Upper lobe of left lung (tissue), 6 donors: Measurements from ENCODE around the gene PHACTR1. TPM values are rescaled to one million over a fixed set of nuclear protein-coding genes. Genes with fewer than 3 reads are reported as not detected.

Experiments used
- ATAC-seq, 2 donors: fragments of 200-7000 bp; cut with Tn5 transposase; one replicate each; pipeline ENCODE4 v1.9.1; 2022; ENCODE audit warnings: mild to moderate bottlenecking in 2 of 2, moderate library complexity in 2 of 2; ENCODE audit not compliant: low FRiP score in 2 of 2
- DNase-seq, 2 donors: peaks; one replicate each; pipeline ENCODE4 v3.0.0-alpha.2; 2019 to 2020
- H3K27ac ChIP-seq, 4 donors: fragments of 200-600 bp; sonication (generic); one replicate each; pipeline ENCODE4 v1.5.1; 2016 to 2019
- H3K27me3 ChIP-seq, 4 donors: fragments of 200-600 bp; sonication (generic); one replicate each; pipeline ENCODE4 v1.5.1; 2017 to 2019
- H3K36me3 ChIP-seq, 4 donors: fragments of 200-600 bp; sonication (generic); one replicate each; pipeline ENCODE4 v1.5.1; 2016 to 2019
- H3K4me1 ChIP-seq, 4 donors: fragments of 200-600 bp; sonication (generic); one replicate each; pipeline ENCODE4 v1.5.1; 2018 to 2019
- H3K4me3 ChIP-seq, 4 donors: fragments of 200-600 bp; sonication (generic); one replicate each; pipeline ENCODE4 v1.5.1; 2017 to 2019; ENCODE audit warnings: mild to moderate bottlenecking in 2 of 4, moderate library complexity in 1 of 4
- H3K9me3 ChIP-seq, 4 donors: fragments of 200-600 bp; sonication (generic); one replicate each; pipeline ENCODE4 v1.5.1; 2018 to 2019
- EP300 ChIP-seq, 4 donors: sonication (generic); formaldehyde crosslinking; IDR thresholded peaks; one replicate each; pipeline ENCODE4 v1.5.1; 2017; ENCODE audit warnings: antibody characterized with exemption in 4 of 4, control low read depth in 2 of 4
- POLR2A ChIP-seq, 4 donors: fragments of 450-650 bp; IDR thresholded peaks; one replicate each; pipeline ENCODE4 v1.5.1; 2016 to 2017; ENCODE audit warnings: antibody characterized with exemption in 4 of 4, mild to moderate bottlenecking in 2 of 4
- POLR2AphosphoS5 ChIP-seq, 2 donors: sonication (generic); formaldehyde crosslinking; IDR thresholded peaks; one replicate each; pipeline ENCODE4 v1.5.1; 2017; ENCODE audit warnings: antibody characterized with exemption in 2 of 2
- WGBS, 2 donors: methylation state at CpG; one replicate each; pipeline ENCODE4 v1.1.5; 2017 to 2018; 5-methylcytosine and 5-hydroxymethylcytosine counted together
- total RNA-seq, 6 donors: library from RNA; depleted of rRNA in 4 of 6; stranded (reverse); fragments of >200 nt in 4 of 6; gene quantifications; one replicate each; pipeline versions ENCODE4 v1.1.0 to v1.2.1, GENCODE V29; 2016 to 2021
- TF ChIP-seq, protein P1 (sequence below), 6 experiments: fragments of 450-650 bp in 4 of 6; fragments of 200-600 bp in 2 of 6; sonication (generic) in 2 of 6; IDR thresholded peaks; one replicate each; pipeline ENCODE4 v1.5.1; 2016 to 2019; ENCODE audit warnings: antibody characterized with exemption in 6 of 6
- donor health status: DM: no; HTN: no; CAD: no; lungs with moderate emphysema.
- donor health status: DM: no; HTN: yes; CAD: no; lungs with severe emphysema.

PHACTR1 gene
- total RNA-seq, 6 donors from 2014 or later, result 63.2 to 121 (median 90.9) TPM

DNA sequence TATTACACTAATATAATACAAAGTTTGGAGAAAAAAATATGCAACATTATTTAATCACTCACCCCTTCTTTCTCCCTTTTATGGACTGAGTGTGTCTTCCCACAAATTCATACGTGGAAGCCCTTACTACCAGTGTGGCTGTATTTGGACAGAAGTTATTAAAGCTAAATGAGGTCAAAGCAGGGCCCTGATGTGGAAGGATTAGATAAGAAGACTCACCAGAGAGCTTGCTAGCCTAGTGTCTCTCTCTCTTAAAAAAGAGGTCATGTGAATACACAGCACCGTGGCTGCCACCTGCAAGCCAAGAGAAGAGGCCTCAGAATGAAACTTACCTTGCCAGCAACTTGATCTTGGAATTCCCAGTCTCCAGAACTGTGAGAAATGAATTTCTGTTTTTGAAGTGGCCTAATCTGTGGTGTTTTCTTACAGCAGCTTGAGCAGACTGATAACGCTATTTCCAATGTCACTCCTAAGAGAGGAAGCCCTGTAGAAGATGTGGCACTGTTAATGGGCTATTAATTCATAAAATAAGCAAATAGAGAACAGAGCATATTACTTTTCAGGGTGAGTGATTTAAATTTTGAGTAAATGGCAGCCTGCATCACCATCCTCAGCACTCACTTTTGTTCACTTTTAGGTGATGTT is 378.3 kb downstream of the PHACTR1 start:
- peaks cover 5 to 27% (median 13%) of the 10 kb centered on the region in 4 donors for H3K4me1 ChIP-seq
- DNase-seq (no peak), ATAC-seq (no peak)
- TF ChIP-seq, protein P1, sequence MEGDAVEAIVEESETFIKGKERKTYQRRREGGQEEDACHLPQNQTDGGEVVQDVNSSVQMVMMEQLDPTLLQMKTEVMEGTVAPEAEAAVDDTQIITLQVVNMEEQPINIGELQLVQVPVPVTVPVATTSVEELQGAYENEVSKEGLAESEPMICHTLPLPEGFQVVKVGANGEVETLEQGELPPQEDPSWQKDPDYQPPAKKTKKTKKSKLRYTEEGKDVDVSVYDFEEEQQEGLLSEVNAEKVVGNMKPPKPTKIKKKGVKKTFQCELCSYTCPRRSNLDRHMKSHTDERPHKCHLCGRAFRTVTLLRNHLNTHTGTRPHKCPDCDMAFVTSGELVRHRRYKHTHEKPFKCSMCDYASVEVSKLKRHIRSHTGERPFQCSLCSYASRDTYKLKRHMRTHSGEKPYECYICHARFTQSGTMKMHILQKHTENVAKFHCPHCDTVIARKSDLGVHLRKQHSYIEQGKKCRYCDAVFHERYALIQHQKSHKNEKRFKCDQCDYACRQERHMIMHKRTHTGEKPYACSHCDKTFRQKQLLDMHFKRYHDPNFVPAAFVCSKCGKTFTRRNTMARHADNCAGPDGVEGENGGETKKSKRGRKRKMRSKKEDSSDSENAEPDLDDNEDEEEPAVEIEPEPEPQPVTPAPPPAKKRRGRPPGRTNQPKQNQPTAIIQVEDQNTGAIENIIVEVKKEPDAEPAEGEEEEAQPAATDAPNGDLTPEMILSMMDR (IDR thresholded peaks at IDR 0.05), result no peak
- TF ChIP-seq POLR2A (IDR thresholded peaks at IDR 0.05), result no peak
- no peak for TF ChIP-seq POLR2AphosphoS5 (IDR thresholded peaks at IDR 0.05)
- TF ChIP-seq EP300 (IDR thresholded peaks at IDR 0.05), result no peak
- no peaks in the 10 kb centered on the region for H3K9me3 ChIP-seq
- H3K27ac ChIP-seq, result no peak overlapping the region
- no peaks in the 10 kb centered on the region for H3K27me3 ChIP-seq
- H3K36me3 ChIP-seq, result no peaks in the 10 kb centered on the region
- H3K4me3 ChIP-seq, result no peak overlapping the region
- 74 to 75% methylated on average over 3 of the region's 3 CpGs for WGBS, 2 donors

DNA sequence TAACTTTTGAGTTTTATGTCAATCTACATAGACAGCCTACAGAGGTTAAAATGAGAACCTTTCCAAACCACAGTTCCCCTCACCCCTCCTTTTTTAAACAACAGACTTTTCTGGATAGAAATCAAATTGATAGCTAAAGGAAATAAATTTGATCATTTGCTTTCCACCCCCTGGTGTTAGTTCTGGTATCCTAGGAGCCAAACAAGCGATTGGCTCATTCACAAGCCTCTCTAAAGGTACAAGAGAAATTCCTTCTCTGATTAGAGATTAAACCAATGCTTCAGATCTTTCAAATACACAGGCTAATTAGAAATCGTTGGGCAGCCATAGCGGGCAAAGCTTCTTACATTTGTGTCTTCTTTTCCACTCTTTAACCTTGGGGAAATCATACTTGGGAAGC is 379.5 kb downstream of the PHACTR1 start:
- no peak for TF ChIP-seq POLR2AphosphoS5 (IDR thresholded peaks at IDR 0.05)
- no peak for TF ChIP-seq EP300 (IDR thresholded peaks at IDR 0.05)
- TF ChIP-seq, protein P1 (IDR thresholded peaks at IDR 0.05), result no peak
- TF ChIP-seq POLR2A (IDR thresholded peaks at IDR 0.05), result no peak
- H3K4me3 ChIP-seq, result no peak overlapping the region
- no peaks in the 10 kb centered on the region for H3K36me3 ChIP-seq
- ATAC-seq, result no peak
- no peaks in the 10 kb centered on the region for H3K9me3 ChIP-seq
- WGBS, 2 donors, result 71 to 72% methylated on average over 3 of the region's 3 CpGs
- peaks cover 5 to 29% (median 13%) of the 10 kb centered on the region in 4 donors for H3K4me1 ChIP-seq
- no peaks in the 10 kb centered on the region for H3K27me3 ChIP-seq
- H3K27ac ChIP-seq, result no peak overlapping the region
- no peak for DNase-seq

DNA sequence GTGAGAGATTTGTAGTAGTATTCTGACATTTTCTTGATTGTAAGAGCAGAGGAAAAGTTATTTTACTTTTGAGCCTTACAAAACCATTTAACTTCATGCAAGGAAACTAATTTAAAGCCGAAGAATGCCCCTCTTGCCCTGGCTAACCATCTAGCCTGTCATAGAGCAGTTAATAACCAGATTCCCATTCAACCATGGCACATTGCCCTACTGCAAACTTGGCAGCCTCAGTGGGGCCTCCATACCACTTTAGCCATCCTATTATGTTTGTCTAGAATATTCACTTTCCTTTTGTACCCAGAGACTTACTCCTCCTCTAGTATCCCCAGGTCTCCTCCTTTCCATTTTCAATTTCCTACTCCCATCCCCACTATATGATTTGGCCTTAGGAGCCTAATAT is 380.9 kb downstream of the PHACTR1 start:
- H3K27me3 ChIP-seq, result no peaks in the 10 kb centered on the region
- no peaks in the 10 kb centered on the region for H3K9me3 ChIP-seq
- DNase-seq, result no peak
- ATAC-seq, result no peak
- no peak overlapping the region for H3K4me3 ChIP-seq
- peak overlapping the region in 1 of 4 donors; percentile 11 for H3K27ac ChIP-seq
- H3K36me3 ChIP-seq, result no peaks in the 10 kb centered on the region
- WGBS, 2 donors, result 78 to 86% methylated on average over 1 of the region's 1 CpG
- no peak for TF ChIP-seq EP300 (IDR thresholded peaks at IDR 0.05)
- TF ChIP-seq POLR2A (IDR thresholded peaks at IDR 0.05), result no peak
- TF ChIP-seq, protein P1 (IDR thresholded peaks at IDR 0.05), result no peak
- no peak for TF ChIP-seq POLR2AphosphoS5 (IDR thresholded peaks at IDR 0.05)
- H3K4me1 ChIP-seq, result peaks cover 5 to 32% (median 16%) of the 10 kb centered on the region in 4 donors

DNA sequence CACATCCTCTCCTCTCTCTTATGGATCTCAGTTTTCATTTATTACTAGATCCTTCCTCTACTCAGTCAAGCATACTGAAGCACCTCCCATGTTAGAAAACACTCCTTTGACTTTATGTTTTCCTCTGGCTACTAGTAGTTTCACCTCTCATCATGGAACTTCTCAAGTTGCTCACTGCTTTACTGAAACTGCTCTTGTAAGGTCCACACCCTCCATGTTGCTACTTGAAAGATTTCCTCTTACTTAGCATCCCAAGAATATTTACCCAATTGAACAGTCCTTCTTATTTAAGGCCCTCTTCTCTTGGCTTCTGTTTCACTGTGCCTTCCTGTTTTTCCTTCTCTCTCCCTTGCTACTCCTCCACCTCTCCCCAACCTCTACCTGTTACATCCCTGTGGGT is 381.4 kb downstream of the PHACTR1 start:
- no peaks in the 10 kb centered on the region for H3K36me3 ChIP-seq
- no peak overlapping the region for H3K27ac ChIP-seq
- no peak for TF ChIP-seq POLR2A (IDR thresholded peaks at IDR 0.05)
- TF ChIP-seq POLR2AphosphoS5 (IDR thresholded peaks at IDR 0.05), result no peak
- TF ChIP-seq EP300 (IDR thresholded peaks at IDR 0.05), result peak in 2 of 4 donors; percentile 37 to 90
- DNase-seq (no peak), ATAC-seq (no peak)
- H3K4me1 ChIP-seq, result peaks cover 5 to 32% (median 16%) of the 10 kb centered on the region in 4 donors
- H3K4me3 ChIP-seq, result no peak overlapping the region
- H3K9me3 ChIP-seq, result no peaks in the 10 kb centered on the region
- no peaks in the 10 kb centered on the region for H3K27me3 ChIP-seq

DNA sequence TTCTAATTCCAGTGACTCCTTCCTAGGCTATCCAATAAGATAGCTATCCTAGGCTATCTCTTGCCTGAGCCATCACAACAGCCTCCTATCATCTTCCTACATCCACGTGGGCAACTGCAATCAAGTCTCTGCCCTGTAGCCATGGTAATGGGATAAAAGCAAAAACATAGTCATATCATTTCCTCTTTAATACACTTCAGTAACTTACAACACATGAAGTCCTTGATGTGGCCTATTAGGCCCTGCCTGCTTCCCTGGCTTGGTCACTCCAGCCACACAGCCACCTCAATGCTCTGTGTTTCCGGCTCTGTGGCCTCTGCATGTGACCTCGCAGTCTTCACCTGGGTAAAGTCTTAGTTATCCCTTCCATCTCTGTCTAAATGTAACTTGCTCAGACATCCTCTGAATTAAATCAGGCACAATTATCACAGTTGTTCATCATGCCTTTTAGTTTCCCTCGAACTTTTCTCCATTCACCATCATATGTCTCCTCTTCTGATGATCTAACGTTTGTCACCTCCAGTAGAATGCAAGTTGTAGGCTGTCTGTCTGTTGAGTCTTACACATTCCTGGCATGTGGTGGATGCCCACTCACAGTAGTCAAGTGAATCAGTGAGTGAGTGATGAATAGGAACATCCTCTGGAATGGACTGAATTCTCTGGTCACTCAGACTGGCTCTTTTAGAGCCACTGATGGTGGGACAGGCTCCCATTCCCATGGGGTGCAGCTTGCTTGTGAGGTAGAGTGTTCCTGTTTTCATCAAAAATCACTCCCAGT is 382.4 kb downstream of the PHACTR1 start:
- Histone ChIP-seq H3K9me3 (no peaks in the 10 kb centered on the region), H3K4me3 (no peak overlapping the region), H3K27ac (no peak overlapping the region), H3K4me1 (peaks cover 5 to 32% (median 16%) of the 10 kb centered on the region in 4 donors), H3K27me3 (no peaks in the 10 kb centered on the region), H3K36me3 (no peaks in the 10 kb centered on the region)
- DNase-seq, result no peak
- peak in 1 of 2 donors; percentile 34 for ATAC-seq
- TF ChIP-seq POLR2AphosphoS5 (IDR thresholded peaks at IDR 0.05) (no peak), POLR2A (IDR thresholded peaks at IDR 0.05) (no peak)
- WGBS, 2 donors, result 85 to 91% methylated on average over 5 of the region's 5 CpGs
